Measurements from ENCODE around the gene CPB1.

DNA sequence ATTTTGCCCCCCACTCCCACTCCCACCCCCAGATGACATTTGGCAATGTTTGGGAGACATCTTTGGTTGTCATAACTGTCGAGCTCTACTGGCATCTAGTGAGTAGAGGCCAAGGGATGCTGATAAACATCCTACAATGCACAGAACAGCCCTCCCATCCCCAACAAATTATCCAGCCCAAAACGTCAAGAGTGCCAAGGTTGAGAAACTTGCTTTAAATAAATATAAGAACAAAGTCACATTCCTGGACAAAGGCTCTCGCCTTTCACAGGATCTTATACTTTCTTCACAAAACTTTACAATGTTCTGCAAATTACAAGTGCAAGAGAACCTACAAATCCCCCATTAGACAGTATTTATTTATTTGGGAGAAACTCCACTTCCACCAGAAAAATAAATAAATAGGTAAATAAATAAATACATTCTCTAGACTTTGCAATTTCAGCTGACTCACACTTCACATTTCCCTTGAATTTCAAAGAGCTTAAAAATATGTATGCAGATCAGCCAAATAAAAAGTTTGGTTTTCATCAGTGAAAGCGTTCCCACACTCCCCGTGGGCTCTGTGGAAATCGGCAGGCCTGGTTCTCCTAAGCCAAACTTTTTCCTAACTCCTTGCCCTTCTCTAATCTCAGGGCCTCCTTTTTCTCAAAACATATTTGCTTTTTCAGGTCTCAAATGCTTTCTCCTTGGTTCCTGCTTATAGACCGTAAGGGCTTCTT, 24.8 kb downstream of the CPB1 start:
- TF ChIP-seq POLR2A (IDR thresholded peaks at IDR 0.05) (no peak), EP300 (IDR thresholded peaks at IDR 0.05) (no peak)
- TF ChIP-seq, protein P1, sequence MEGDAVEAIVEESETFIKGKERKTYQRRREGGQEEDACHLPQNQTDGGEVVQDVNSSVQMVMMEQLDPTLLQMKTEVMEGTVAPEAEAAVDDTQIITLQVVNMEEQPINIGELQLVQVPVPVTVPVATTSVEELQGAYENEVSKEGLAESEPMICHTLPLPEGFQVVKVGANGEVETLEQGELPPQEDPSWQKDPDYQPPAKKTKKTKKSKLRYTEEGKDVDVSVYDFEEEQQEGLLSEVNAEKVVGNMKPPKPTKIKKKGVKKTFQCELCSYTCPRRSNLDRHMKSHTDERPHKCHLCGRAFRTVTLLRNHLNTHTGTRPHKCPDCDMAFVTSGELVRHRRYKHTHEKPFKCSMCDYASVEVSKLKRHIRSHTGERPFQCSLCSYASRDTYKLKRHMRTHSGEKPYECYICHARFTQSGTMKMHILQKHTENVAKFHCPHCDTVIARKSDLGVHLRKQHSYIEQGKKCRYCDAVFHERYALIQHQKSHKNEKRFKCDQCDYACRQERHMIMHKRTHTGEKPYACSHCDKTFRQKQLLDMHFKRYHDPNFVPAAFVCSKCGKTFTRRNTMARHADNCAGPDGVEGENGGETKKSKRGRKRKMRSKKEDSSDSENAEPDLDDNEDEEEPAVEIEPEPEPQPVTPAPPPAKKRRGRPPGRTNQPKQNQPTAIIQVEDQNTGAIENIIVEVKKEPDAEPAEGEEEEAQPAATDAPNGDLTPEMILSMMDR (IDR thresholded peaks at IDR 0.05), result no peak
